CD14-positive monocyte (primary cell): Measurements from ENCODE around the gene ZSWIM3. TPM values are rescaled to one million over a fixed set of nuclear protein-coding genes. Genes with fewer than 3 reads are reported as not detected.
"Not testable (repeated sequence)": the region's sequence is repeated elsewhere in the genome, so short reads cannot be mapped to it uniquely, and the experiment has no call there.

Source experiments
- DNase-seq, 3 donors: peaks; one replicate each; pipeline ENCODE4 v3.0.0-alpha.2; 2011 to 2022
- H2AFZ ChIP-seq: 2 replicates; pipeline ENCODE4 v1.6.0; 2012; ENCODE audit warnings: mild to moderate bottlenecking, low read depth, low read length, inconsistent platforms; ENCODE audit not compliant: insufficient read depth, poor library complexity, severe bottlenecking
- H3K27ac ChIP-seq, 2 donors: 1 replicate in 1 of 2; 2 replicates in 1 of 2; pipeline ENCODE4 v1.5.1; 2012 to 2013; ENCODE audit warnings: low read length in 2 of 2, control low read depth in 1 of 2, inconsistent platforms in 1 of 2, low read depth in 1 of 2, mild to moderate bottlenecking in 1 of 2
- H3K27me3 ChIP-seq, 2 donors: one replicate each; pipeline versions ENCODE4 v1.6.0 to v1.6.1; 2011 to 2013; ENCODE audit warnings: low read length in 2 of 2; ENCODE audit not compliant: control insufficient read depth in 2 of 2, insufficient read depth in 2 of 2
- H3K36me3 ChIP-seq, 2 donors: replicated peaks in 1 of 2; 1 replicate in 1 of 2; 2 replicates in 1 of 2; pipeline versions ENCODE4 v1.5.1 to v1.6.1; 2012 to 2013; ENCODE audit warnings: low read length in 2 of 2, control low read depth in 1 of 2, inconsistent platforms in 1 of 2, mild to moderate bottlenecking in 1 of 2; ENCODE audit not compliant: insufficient read depth in 2 of 2, control insufficient read depth in 1 of 2
- H3K4me1 ChIP-seq, 2 donors: 1 replicate in 1 of 2; 2 replicates in 1 of 2; pipeline versions ENCODE4 v1.5.1 to v1.6.1; 2012 to 2013; ENCODE audit warnings: low read length in 2 of 2, control low read depth in 1 of 2, inconsistent platforms in 1 of 2, mild to moderate bottlenecking in 1 of 2, moderate library complexity in 1 of 2; ENCODE audit not compliant: insufficient read depth in 2 of 2, control insufficient read depth in 1 of 2
- H3K4me2 ChIP-seq: replicated peaks from 2 replicates; pipeline ENCODE3; 2012; ENCODE audit warnings: low read length, moderate library complexity, mild to moderate bottlenecking; ENCODE audit not compliant: poor library complexity, severe bottlenecking; ENCODE audit errors: extremely low read depth
- H3K4me3 ChIP-seq, 3 experiments: fragments of 200-600 bp in 1 of 3; sonication (generic) in 1 of 3; replicated peaks in 1 of 3; 1 replicate in 2 of 3; 2 replicates in 1 of 3; pipeline ENCODE4 v1.5.1; 2011 to 2013; ENCODE audit warnings: low read length in 3 of 3, mild to moderate bottlenecking in 3 of 3, control low read depth in 2 of 3, low read depth in 2 of 3, inconsistent platforms in 1 of 3, moderate library complexity in 1 of 3
- H3K79me2 ChIP-seq: 2 replicates; pipeline ENCODE4 v1.6.0; 2012; ENCODE audit warnings: mild to moderate bottlenecking, control low read depth, inconsistent platforms, low read length, moderate library complexity; ENCODE audit not compliant: insufficient read depth
- H3K9ac ChIP-seq: 2 replicates; pipeline ENCODE4 v1.6.0; 2017; ENCODE audit warnings: low read length, mild to moderate bottlenecking; ENCODE audit not compliant: insufficient read depth, poor library complexity, severe bottlenecking
- H3K9me3 ChIP-seq, 2 donors: replicated peaks in 1 of 2; 1 replicate in 1 of 2; 2 replicates in 1 of 2; pipeline versions ENCODE4 v1.5.1 to v1.6.1; 2012 to 2013; ENCODE audit warnings: low read length in 2 of 2, control low read depth in 1 of 2; ENCODE audit not compliant: control insufficient read depth in 1 of 2, insufficient read depth in 1 of 2
- H4K20me1 ChIP-seq: 2 replicates; pipeline ENCODE4 v1.6.0; 2012; ENCODE audit warnings: mild to moderate bottlenecking, low read length, control low read depth, moderate library complexity; ENCODE audit not compliant: insufficient read depth
- H3K27ac Mint-ChIP-seq, 7 donors: one replicate each; pipeline ENCODE4 v1.8.0; 2020; ENCODE audit warnings: mild to moderate bottlenecking in 7 of 7, mixed read lengths in 7 of 7, moderate library complexity in 6 of 7, inconsistent platforms in 2 of 7
- H3K27me3 Mint-ChIP-seq, 3 donors: one replicate each; pipeline ENCODE4 v1.8.0; 2021 to 2022; ENCODE audit warnings: low read depth in 3 of 3, mild to moderate bottlenecking in 3 of 3, mixed read lengths in 3 of 3, moderate library complexity in 3 of 3, inconsistent platforms in 1 of 3
- H3K36me3 Mint-ChIP-seq, 2 donors: one replicate each; pipeline ENCODE4 v1.8.0; 2020; ENCODE audit warnings: mixed read lengths in 2 of 2, inconsistent platforms in 1 of 2, mild to moderate bottlenecking in 1 of 2
- H3K4me1 Mint-ChIP-seq: one replicate; pipeline ENCODE4 v1.8.0; 2020; ENCODE audit warnings: mild to moderate bottlenecking, mixed read lengths
- H3K4me3 Mint-ChIP-seq, 2 donors: one replicate each; pipeline ENCODE4 v1.8.0; 2020; ENCODE audit warnings: mild to moderate bottlenecking in 2 of 2, mixed read lengths in 2 of 2, moderate library complexity in 1 of 2
- H3K9me3 Mint-ChIP-seq, 7 donors: one replicate each; pipeline ENCODE4 v1.8.0; 2020 to 2022; ENCODE audit warnings: mixed read lengths in 7 of 7, mild to moderate bottlenecking in 6 of 7, moderate library complexity in 6 of 7, inconsistent platforms in 2 of 7
- WGBS: methylation state at CpG from one replicate; pipeline ENCODE4 v1.1.5; 2013; ENCODE audit warnings: missing lambda C conversion rate; ENCODE audit not compliant: insufficient coverage; 5-methylcytosine and 5-hydroxymethylcytosine counted together
- intact Hi-C, 2 donors: fragments of 100-400 bp; cut with micrococcal nuclease; formaldehyde crosslinking; loops; one replicate each; pipeline versions ENCODE4 v1.15.0 to v1.15.1; 2023
- polyA plus RNA-seq, 3 donors: library from polyadenylated mRNA; depleted of rRNA in 1 of 3; unstranded in 2 of 3; stranded (reverse) in 1 of 3; fragments of 300-500 nt in 2 of 3; fragments of >200 nt in 1 of 3; fragmentation: Illumina TruSeq in 2 of 3; gene quantifications; 1 replicate in 2 of 3; 2 replicates in 1 of 3; pipeline ENCODE4 v1.2.3, GENCODE V29; 2012 to 2021
- TF ChIP-seq, protein P1 (sequence below): fragments of 200-600 bp; IDR thresholded peaks from one replicate; pipeline ENCODE4 v1.8.0; 2022; ENCODE audit warnings: antibody characterized with exemption, mild to moderate bottlenecking

The ZSWIM3 gene
- polyA plus RNA-seq, 3 donors, result 0.29 to 1.5 (median 0.64) TPM

DNA sequence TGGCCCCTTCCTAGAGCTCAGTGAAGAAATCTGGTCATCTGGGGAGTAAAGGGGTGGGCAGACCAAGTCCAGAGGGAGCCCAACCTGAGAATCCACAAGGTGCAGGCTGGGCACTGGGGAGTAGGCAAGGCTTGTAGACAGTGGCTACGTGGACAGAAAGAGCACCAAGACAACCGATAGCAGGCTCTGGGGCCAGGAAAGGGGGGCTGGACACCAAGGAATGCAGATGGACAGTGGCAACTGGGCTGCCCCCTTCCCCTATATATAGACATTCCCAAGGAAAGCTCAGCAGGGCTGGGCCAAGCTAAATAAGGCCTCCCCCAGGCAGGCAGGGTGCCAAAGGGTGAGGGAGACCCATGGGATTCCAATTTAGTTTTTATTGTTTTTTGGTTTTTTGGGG lies 28.8 kb upstream of the ZSWIM3 start:
- no peak overlapping the region for H3K4me3 ChIP-seq
- H3K4me1 ChIP-seq, result peaks cover 32 to 38% of the 10 kb centered on the region in 2 donors
- Mint-ChIP-seq H3K4me1 (peaks cover 42% of the 10 kb centered on the region), H3K4me3 (no peak overlapping the region), H3K27ac (no peak overlapping the region), H3K36me3 (peaks cover 0 to 8% of the 10 kb centered on the region in 2 donors), H3K9me3 (peaks cover 0 to 13% (median 4%) of the 10 kb centered on the region in 7 donors), H3K27me3 (peaks cover 19 to 21% (median 20%) of the 10 kb centered on the region in 3 donors)
- intact Hi-C loops, result no loop called here
- no peak overlapping the region for H3K9ac ChIP-seq
- H3K27me3 ChIP-seq, result peaks cover under 1 to 13% of the 10 kb centered on the region in 2 donors
- no peak overlapping the region for H2AFZ ChIP-seq
- WGBS, result 80% methylated on average over 1 of the region's 2 CpGs
- no peaks in the 10 kb centered on the region for H3K36me3 ChIP-seq
- no peak overlapping the region for H3K27ac ChIP-seq
- no peaks in the 10 kb centered on the region for H4K20me1 ChIP-seq
- no peak for DNase-seq
- TF ChIP-seq, protein P1, sequence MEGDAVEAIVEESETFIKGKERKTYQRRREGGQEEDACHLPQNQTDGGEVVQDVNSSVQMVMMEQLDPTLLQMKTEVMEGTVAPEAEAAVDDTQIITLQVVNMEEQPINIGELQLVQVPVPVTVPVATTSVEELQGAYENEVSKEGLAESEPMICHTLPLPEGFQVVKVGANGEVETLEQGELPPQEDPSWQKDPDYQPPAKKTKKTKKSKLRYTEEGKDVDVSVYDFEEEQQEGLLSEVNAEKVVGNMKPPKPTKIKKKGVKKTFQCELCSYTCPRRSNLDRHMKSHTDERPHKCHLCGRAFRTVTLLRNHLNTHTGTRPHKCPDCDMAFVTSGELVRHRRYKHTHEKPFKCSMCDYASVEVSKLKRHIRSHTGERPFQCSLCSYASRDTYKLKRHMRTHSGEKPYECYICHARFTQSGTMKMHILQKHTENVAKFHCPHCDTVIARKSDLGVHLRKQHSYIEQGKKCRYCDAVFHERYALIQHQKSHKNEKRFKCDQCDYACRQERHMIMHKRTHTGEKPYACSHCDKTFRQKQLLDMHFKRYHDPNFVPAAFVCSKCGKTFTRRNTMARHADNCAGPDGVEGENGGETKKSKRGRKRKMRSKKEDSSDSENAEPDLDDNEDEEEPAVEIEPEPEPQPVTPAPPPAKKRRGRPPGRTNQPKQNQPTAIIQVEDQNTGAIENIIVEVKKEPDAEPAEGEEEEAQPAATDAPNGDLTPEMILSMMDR, result no peak
- H3K4me2 ChIP-seq, result no peak overlapping the region
- no peaks in the 10 kb centered on the region for H3K79me2 ChIP-seq
- no peaks in the 10 kb centered on the region for H3K9me3 ChIP-seq

DNA sequence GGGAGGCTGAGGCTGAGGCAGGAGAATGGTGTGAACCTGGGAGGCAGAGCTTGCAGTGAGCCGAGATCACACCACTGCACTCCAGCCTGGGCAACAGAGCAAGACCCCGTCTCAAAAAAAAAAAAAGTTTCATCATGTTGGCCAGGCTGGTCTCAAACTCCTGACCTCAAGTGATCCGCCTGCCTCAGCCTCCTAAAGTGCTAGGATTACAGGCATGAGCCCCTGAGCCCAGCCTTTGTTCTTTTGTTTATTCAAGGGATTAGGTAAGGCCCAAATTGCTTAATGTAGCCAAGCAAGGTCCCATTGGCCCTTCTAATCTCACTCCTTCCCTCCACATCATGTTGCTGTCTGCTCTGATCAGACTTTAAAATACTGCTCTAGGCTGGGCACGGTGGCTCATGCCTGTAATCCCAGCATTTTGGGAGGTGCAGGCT lies 27.7 kb upstream of the ZSWIM3 start:
- H3K27ac Mint-ChIP-seq, H3K4me2 ChIP-seq, H3K27me3 ChIP-seq, H4K20me1 ChIP-seq, H3K4me3 ChIP-seq, H3K79me2 ChIP-seq, H3K9me3 ChIP-seq, H3K4me3 Mint-ChIP-seq, H3K27ac ChIP-seq, H3K36me3 Mint-ChIP-seq, H2AFZ ChIP-seq, H3K9ac ChIP-seq, DNase-seq, H3K9me3 Mint-ChIP-seq, H3K36me3 ChIP-seq, intact Hi-C loops: not testable (repeated sequence)
- 93% methylated on average over 2 of the region's 4 CpGs for WGBS
- peaks cover 8 to 10% (median 9%) of the 10 kb centered on the region in 3 donors for H3K27me3 Mint-ChIP-seq
- H3K4me1 ChIP-seq, result peaks cover 31 to 39% of the 10 kb centered on the region in 2 donors
- H3K4me1 Mint-ChIP-seq, result peaks cover 39% of the 10 kb centered on the region
